GM13977 (cell line): Measurements from ENCODE around the gene SORCS1.

Source experiments
- DNase-seq: peaks from one replicate; pipeline ENCODE4 v3.0.0; 2012; ENCODE audit warnings: low spot score
- CTCF ChIP-seq: IDR thresholded peaks from 2 replicates; pipeline ENCODE4 v1.5.1; 2012; ENCODE audit warnings: mild to moderate bottlenecking, control low read depth; ENCODE audit not compliant: insufficient read depth; ENCODE audit errors: extremely low read depth, missing control alignments
- in situ Hi-C: fragments of 300-500 bp; cut with MboI; formaldehyde crosslinking; loops from one replicate; pipeline ENCODE4 v1.12.0; 2022; ENCODE audit warnings: low sequenced_read_pairs, low pct_unique_long_range_greater_than_20kb, mixed read lengths, inconsistent platforms; ENCODE audit not compliant: unreplicated experiment

SORCS1 gene

GRCh38 chr10:106534441-106534840 lies 630.1 kb downstream of the SORCS1 start:
- in situ Hi-C loops: no loop called here
- no peak for TF ChIP-seq CTCF
- DNase-seq: no peak

- DNase-seq: no peak
- in situ Hi-C loops: no loop called here
- TF ChIP-seq CTCF: no peak
Observed at GRCh38 chr10:106528702-106529101, 635.8 kb downstream of the SORCS1 start.

GRCh38 chr10:106525835-106526234 lies 638.7 kb downstream of the SORCS1 start:
- TF ChIP-seq CTCF: no peak
- in situ Hi-C loops: no loop called here
- no peak for DNase-seq
